T-helper 2 cell treated with Interferon-gamma antibody and Interleukin-4, amounts not matched to agents 5 μg/mL and 100 μg/mL, for 36 hours (primary cell): Measurements from ENCODE around the gene JMJD1C.
A peak's percentile ranks its signal among the peaks of the same experiment; 100 is the strongest.

Experiments used
- DNase-seq: peaks from one replicate; pipeline ENCODE4 v3.0.0; 2021; ENCODE audit warnings: low spot score
- H3K27ac Mint-ChIP-seq: one replicate; pipeline ENCODE4 v1.8.0; 2021; ENCODE audit warnings: mild to moderate bottlenecking, mixed read lengths
- H3K27me3 Mint-ChIP-seq: one replicate; pipeline ENCODE4 v1.8.0; 2021; ENCODE audit warnings: low read depth, mixed read lengths
- H3K36me3 Mint-ChIP-seq: one replicate; pipeline ENCODE4 v1.8.0; 2021; ENCODE audit warnings: low read depth, mixed read lengths
- H3K4me1 Mint-ChIP-seq: one replicate; pipeline ENCODE4 v1.8.0; 2021; ENCODE audit warnings: low read depth, mixed read lengths
- H3K4me3 Mint-ChIP-seq: one replicate; pipeline ENCODE4 v1.8.0; 2022; ENCODE audit warnings: mild to moderate bottlenecking, moderate library complexity, mixed read lengths
- H3K9me3 Mint-ChIP-seq: one replicate; pipeline ENCODE4 v1.8.0; 2021; ENCODE audit warnings: mixed read lengths

The JMJD1C gene

DNA sequence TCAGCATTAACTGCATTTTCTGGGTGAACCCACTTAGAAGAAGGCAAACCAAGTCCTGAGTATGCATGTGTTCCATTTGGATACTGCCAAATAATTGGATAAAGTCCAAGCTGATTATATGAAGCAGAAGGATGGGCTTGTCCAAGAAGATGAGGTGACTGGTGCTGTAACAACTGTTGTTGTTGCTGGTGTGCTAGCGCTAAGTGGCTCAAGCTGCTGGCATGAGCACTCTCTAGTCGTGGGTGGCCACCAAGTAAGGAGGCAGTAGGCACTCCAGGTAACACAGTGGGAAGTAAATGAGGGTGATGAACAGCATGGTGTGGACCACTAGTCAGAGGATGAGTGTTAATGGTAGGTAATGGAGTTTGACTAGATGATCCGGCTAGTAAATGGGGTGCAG is 252.3 kb downstream of the JMJD1C start:
- Mint-ChIP-seq H3K4me1 (peaks cover 26% of the 10 kb centered on the region), H3K36me3 (peaks cover 49% of the 10 kb centered on the region), H3K27ac (peak overlapping the region; percentile 58), H3K9me3 (peaks cover 7% of the 10 kb centered on the region), H3K27me3 (no peaks in the 10 kb centered on the region), H3K4me3 (no peak overlapping the region)
- no peak for DNase-seq

DNA sequence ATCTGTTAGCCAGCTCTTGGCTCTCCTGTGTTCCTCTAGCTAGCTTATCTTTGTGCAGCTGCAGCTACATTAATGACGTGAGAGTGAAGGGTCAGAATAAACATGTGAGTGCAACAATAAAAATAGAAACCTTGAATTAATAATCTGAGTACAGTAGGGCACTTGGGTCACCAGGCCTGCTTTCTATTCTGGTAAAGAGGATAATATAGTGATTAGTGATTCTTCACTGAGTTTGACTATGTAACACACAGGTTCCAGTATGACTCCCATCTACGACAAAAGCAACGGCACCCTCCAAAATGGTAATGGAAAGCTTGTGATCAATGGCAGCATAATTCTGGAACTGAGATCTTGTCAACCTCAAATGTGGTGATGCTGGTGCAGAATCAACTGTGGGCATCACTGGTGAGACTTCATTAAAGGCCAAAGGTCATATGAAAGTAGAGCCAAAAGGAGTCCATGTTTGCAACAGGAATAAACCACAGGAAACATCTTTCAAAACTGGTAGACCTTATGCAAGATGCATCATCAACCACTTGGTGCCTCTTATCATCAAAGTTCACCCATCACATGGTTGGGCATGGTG is 255.1 kb downstream of the JMJD1C start:
- Mint-ChIP-seq H3K36me3 (peaks cover 56% of the 10 kb centered on the region), H3K27me3 (no peaks in the 10 kb centered on the region), H3K4me3 (no peak overlapping the region), H3K4me1 (peaks cover 38% of the 10 kb centered on the region), H3K27ac (no peak overlapping the region), H3K9me3 (peaks cover 7% of the 10 kb centered on the region)
- DNase-seq, result peak; percentile 28

DNA sequence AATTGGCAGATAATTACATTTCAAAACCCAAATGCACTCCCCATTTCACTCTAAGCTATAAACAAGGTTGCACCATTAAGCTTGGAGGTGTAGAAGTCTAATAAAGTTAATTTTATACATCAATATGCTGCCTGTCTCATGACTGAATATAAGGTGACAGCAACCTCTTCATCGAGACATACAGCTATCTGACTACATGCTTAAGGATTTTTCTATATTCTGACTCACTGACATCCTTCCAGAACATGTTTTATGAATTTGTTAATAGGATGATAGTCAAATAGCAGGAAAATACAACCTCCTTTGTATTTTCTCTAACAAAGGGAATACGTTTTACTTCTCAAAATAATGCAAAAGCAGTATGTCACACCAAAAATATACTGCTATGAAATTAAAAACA is 256.1 kb downstream of the JMJD1C start:
- Mint-ChIP-seq H3K27ac (no peak overlapping the region), H3K4me1 (peaks cover 41% of the 10 kb centered on the region), H3K36me3 (peaks cover 53% of the 10 kb centered on the region), H3K9me3 (peaks cover 7% of the 10 kb centered on the region), H3K4me3 (no peak overlapping the region), H3K27me3 (no peaks in the 10 kb centered on the region)
- no peak for DNase-seq

GRCh38 chr10:63208986-63209385 is 256.8 kb downstream of the JMJD1C start:
- peaks cover 7% of the 10 kb centered on the region for H3K9me3 Mint-ChIP-seq
- no peaks in the 10 kb centered on the region for H3K27me3 Mint-ChIP-seq
- peaks cover 47% of the 10 kb centered on the region for H3K4me1 Mint-ChIP-seq
- H3K27ac Mint-ChIP-seq, result no peak overlapping the region
- no peak overlapping the region for H3K4me3 Mint-ChIP-seq
- DNase-seq, result no peak
- peaks cover 48% of the 10 kb centered on the region for H3K36me3 Mint-ChIP-seq

DNA sequence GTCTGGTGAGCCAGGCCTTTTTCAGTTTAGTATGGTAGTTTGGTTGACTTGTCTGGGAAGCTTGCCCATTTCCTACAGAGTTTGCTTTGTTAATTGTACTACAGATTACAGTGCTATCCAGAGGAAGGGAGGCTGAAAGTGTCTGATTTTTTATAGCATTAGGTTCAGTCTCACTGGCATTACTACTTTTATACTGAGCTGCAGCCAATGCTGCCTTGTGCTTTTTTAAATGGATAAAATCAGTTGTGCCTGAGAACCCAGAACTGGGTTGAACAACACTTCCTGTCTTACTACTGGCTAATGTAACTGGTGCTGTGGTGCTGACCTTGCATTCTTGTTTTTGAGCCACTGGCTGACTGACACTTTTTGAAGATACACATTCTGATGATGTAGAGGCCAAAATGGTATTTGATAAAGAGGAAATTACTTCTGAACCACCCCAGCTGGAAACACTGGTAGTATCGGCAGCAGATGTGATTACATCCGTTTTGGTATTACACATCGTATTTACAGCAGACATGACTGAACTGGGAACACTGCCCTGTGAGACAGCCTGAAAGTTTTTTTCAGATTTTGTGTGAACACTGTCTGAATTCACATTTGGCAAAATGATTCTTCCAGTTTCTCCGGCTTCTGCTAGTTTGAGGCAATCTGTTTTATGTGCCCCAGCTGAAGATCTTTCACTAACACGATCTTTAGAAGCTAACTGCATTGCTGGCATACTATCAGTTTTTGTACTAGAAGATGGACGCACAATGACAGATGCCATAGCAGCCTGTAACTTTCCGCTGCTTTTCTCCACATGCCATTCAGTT is 258.6 kb downstream of the JMJD1C start:
- Mint-ChIP-seq H3K27me3 (no peaks in the 10 kb centered on the region), H3K4me1 (peaks cover 44% of the 10 kb centered on the region), H3K27ac (peak overlapping the region; percentile 76), H3K36me3 (peaks cover 42% of the 10 kb centered on the region), H3K4me3 (peak overlapping the region; percentile 46), H3K9me3 (peaks cover 6% of the 10 kb centered on the region)
- DNase-seq, result no peak

- H3K36me3 Mint-ChIP-seq, result peaks cover 35% of the 10 kb centered on the region
- peaks cover 42% of the 10 kb centered on the region for H3K4me1 Mint-ChIP-seq
- DNase-seq, result no peak
- no peaks in the 10 kb centered on the region for H3K27me3 Mint-ChIP-seq
- H3K27ac Mint-ChIP-seq, result peak overlapping the region; percentile 76
- H3K4me3 Mint-ChIP-seq, result peak overlapping the region; percentile 46
- peaks cover under 1% of the 10 kb centered on the region for H3K9me3 Mint-ChIP-seq
These were observed 259.2 kb downstream of the JMJD1C start for GRCh38 chr10:63206576-63206975.

- H3K27ac Mint-ChIP-seq, result no peak overlapping the region
- no peak for DNase-seq
These were observed 260.4 kb downstream of the JMJD1C start for GRCh38 chr10:63205421-63205820.

DNA sequence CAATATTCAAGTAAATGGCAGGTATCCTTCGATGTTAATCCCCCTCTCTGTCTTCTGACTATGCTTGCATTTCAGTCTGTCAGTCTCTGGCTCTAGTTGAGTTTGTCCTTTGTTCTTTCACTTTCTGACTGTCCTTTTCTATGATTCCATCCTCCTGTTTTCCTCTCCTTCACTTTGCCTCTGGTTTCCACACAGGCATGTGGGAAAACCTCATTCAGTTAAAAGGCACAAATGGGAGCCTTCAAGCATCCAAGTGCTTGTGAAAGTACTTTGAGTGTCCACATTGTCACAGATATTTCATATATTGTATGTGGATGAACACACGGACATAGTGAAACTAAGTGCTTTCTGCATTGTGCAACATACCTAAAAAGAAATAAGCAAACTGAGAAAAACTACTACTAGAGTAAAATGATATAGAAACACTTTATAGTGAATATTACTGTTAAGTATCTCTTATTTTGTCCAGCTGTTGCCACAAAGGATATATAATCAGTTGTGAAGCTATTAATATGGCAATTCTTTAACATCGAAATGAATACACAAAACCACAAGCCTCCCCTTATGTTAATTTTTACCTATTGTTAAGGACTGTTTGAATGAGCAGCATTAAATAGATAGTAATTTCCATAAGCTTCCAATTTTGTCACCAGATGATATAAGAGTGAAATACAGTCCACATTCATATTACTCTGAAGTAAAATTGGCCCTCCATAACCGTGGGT is 260.9 kb downstream of the JMJD1C start:
- H3K4me3 Mint-ChIP-seq, result peak overlapping the region; percentile 62
- H3K27me3 Mint-ChIP-seq, result no peaks in the 10 kb centered on the region
- no peak for DNase-seq
- peak overlapping the region; percentile 65 for H3K27ac Mint-ChIP-seq
- H3K9me3 Mint-ChIP-seq, result no peaks in the 10 kb centered on the region
- H3K36me3 Mint-ChIP-seq, result peaks cover 22% of the 10 kb centered on the region
- peaks cover 32% of the 10 kb centered on the region for H3K4me1 Mint-ChIP-seq

More at GRCh38 chr10:63205421-63205820, 260.4 kb downstream of the JMJD1C start:
- H3K4me3 Mint-ChIP-seq, result peak overlapping the region; percentile 22
- peaks cover 35% of the 10 kb centered on the region for H3K4me1 Mint-ChIP-seq
- H3K36me3 Mint-ChIP-seq, result peaks cover 25% of the 10 kb centered on the region
- H3K9me3 Mint-ChIP-seq, result no peaks in the 10 kb centered on the region
- no peaks in the 10 kb centered on the region for H3K27me3 Mint-ChIP-seq

- H3K27ac Mint-ChIP-seq, result no peak overlapping the region
- H3K36me3 Mint-ChIP-seq, result peaks cover 30% of the 10 kb centered on the region
- DNase-seq, result no peak
- no peaks in the 10 kb centered on the region for H3K9me3 Mint-ChIP-seq
- no peak overlapping the region for H3K4me3 Mint-ChIP-seq
- no peaks in the 10 kb centered on the region for H3K27me3 Mint-ChIP-seq
- peaks cover 11% of the 10 kb centered on the region for H3K4me1 Mint-ChIP-seq
These were observed 264.7 kb downstream of the JMJD1C start for GRCh38 chr10:63201118-63201517.

DNA sequence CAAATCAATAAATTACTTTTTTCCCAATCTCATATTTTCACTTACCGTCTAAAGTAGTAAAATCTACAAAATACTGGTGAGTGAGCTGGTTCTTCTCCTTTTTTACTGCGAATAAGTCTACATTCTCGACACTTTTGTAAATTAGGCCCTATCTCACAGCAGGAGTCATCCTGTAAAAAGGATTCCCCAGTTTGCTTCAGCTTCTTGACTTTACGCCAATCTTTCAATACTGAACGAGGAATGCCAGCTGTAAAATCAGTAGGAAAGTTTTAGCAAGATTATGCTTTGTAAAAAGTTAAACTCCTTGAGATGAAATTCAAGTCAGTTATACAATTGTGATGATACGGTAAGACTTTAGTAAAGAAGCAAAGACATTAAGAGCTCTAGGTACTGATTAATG is 265.3 kb downstream of the JMJD1C start:
- no peak overlapping the region for H3K4me3 Mint-ChIP-seq
- H3K27ac Mint-ChIP-seq, result no peak overlapping the region
- H3K4me1 Mint-ChIP-seq, result peaks cover 11% of the 10 kb centered on the region
- peaks cover 33% of the 10 kb centered on the region for H3K36me3 Mint-ChIP-seq
- no peaks in the 10 kb centered on the region for H3K27me3 Mint-ChIP-seq
- H3K9me3 Mint-ChIP-seq, result no peaks in the 10 kb centered on the region
- DNase-seq, result no peak

DNA sequence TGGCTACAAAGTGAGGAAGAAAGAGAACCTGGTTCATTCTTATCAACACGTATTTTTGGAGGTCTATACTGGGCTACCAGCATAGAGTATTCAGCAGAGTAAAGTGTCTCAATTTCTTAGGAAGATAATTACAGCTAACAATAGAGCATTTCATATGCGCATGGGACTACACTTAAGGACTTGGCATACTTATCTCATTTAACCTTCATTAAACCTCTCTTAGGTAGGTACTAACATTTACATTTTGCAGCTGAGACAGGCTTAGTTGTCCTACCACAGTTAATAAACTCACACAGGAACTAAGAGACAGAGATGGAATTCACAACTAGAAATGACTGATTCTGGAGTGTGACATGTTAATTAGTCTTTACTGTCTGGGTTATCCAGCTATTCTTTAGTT is 266.1 kb downstream of the JMJD1C start:
- Mint-ChIP-seq H3K9me3 (no peaks in the 10 kb centered on the region), H3K27ac (no peak overlapping the region), H3K27me3 (no peaks in the 10 kb centered on the region), H3K4me3 (no peak overlapping the region), H3K4me1 (peaks cover 5% of the 10 kb centered on the region), H3K36me3 (peaks cover 31% of the 10 kb centered on the region)
- no peak for DNase-seq

- no peak overlapping the region for H3K27ac Mint-ChIP-seq
- no peak overlapping the region for H3K4me3 Mint-ChIP-seq
- peaks cover 44% of the 10 kb centered on the region for H3K36me3 Mint-ChIP-seq
- no peaks in the 10 kb centered on the region for H3K4me1 Mint-ChIP-seq
- no peak for DNase-seq
- H3K9me3 Mint-ChIP-seq, result no peaks in the 10 kb centered on the region
- no peaks in the 10 kb centered on the region for H3K27me3 Mint-ChIP-seq
These were observed 268.3 kb downstream of the JMJD1C start for GRCh38 chr10:63197344-63198092.

DNA sequence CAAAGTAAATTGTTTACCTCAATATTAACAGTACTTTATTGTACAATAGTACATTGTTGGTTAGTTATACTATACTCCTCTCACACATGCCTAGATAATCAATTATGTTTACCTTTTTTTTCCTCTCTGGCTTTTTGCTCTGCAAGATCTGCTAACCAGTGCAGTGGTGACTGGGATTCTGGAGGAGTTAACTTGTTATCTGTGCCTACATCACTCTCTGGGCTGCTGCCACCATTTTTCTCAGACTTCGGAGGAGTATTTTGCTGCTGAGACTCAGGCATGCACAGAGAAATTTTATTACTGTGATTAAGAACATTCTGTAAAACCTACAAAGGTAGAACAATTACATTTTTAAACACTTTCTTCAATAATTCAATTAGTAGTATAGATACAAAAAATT is 273.0 kb downstream of the JMJD1C start:
- no peak for DNase-seq
- peaks cover 58% of the 10 kb centered on the region for H3K36me3 Mint-ChIP-seq
- no peak overlapping the region for H3K27ac Mint-ChIP-seq
- H3K27me3 Mint-ChIP-seq, result no peaks in the 10 kb centered on the region
- no peaks in the 10 kb centered on the region for H3K9me3 Mint-ChIP-seq
- H3K4me1 Mint-ChIP-seq, result peaks cover under 1% of the 10 kb centered on the region
- H3K4me3 Mint-ChIP-seq, result no peak overlapping the region
